Right lobe of liver (tissue), 6 donors: ENCODE measurements around the gene AGAP9. TPM values are rescaled to one million over a fixed set of nuclear protein-coding genes. Genes with fewer than 3 reads are reported as not detected.
A peak's percentile ranks its signal among the peaks of the same experiment; 100 is the strongest.
"Not testable (repeated sequence)": the region's sequence is repeated elsewhere in the genome, so short reads cannot be mapped to it uniquely, and the experiment has no call there.

Source experiments
- ATAC-seq, 4 donors: fragments of 200-7000 bp; cut with Tn5 transposase; one replicate each; pipeline ENCODE4 v1.9.1; 2020; ENCODE audit warnings: mild to moderate bottlenecking in 4 of 4, moderate library complexity in 4 of 4
- DNase-seq, 3 donors: peaks; one replicate each; pipeline ENCODE4 v3.0.0-alpha.2; 2020
- H3K27ac ChIP-seq, 3 donors: fragments of 200-600 bp; one replicate each; pipeline ENCODE4 v1.8.0; 2022
- H3K27me3 ChIP-seq, 2 donors: fragments of 200-600 bp; one replicate each; pipeline ENCODE4 v1.8.0; 2022
- H3K36me3 ChIP-seq, 4 donors: fragments of 200-600 bp; sonication (generic) in 1 of 4; one replicate each; pipeline versions ENCODE4 v1.5.1 to v1.8.0; 2017 to 2022; ENCODE audit warnings: control low read depth in 1 of 4
- H3K4me1 ChIP-seq, 4 donors: fragments of 200-600 bp; sonication (generic) in 1 of 4; one replicate each; pipeline versions ENCODE4 v1.5.1 to v1.8.0; 2017 to 2022; ENCODE audit warnings: control low read depth in 1 of 4
- H3K4me3 ChIP-seq, 3 donors: fragments of 200-600 bp; one replicate each; pipeline ENCODE4 v1.8.0; 2022
- H3K9me3 ChIP-seq, 4 donors: fragments of 200-600 bp; sonication (generic) in 1 of 4; one replicate each; pipeline versions ENCODE4 v1.5.1 to v1.8.0; 2017 to 2022; ENCODE audit warnings: control low read depth in 1 of 4
- WGBS: methylation state at CpG from one replicate; pipeline ENCODE4 v1.1.6; 2018; ENCODE audit warnings: low coverage, low lambda C conversion rate; ENCODE audit not compliant: insufficient coverage; ENCODE audit errors: missing lambda C conversion rate; 5-methylcytosine and 5-hydroxymethylcytosine counted together
- intact Hi-C, 2 donors: fragments of 100-400 bp; cut with DNase I; formaldehyde crosslinking; loops; one replicate each; pipeline versions ENCODE4 v1.11.2 to v1.14.1; 2022
- total RNA-seq, 6 experiments: library from RNA; depleted of rRNA in 2 of 6; stranded (reverse); fragments of >200 nt in 2 of 6; fragmentation: NEBNext Ultra II Directional in 3 of 6; extraction: Animal tissue kit (Norgen Biotek cat#: 25700) in 3 of 6; gene quantifications; one replicate each; pipeline versions ENCODE4 v1.1.0 to v1.2.4, GENCODE V29; 2016 to 2023
- donor health status: DM: no; HTN: yes; CAD: no.
- donor health status: DM: no; HTN: no; CAD: no.
- donor health status: DM: no; HTN: no; CAD: no.
- donor health status: DM: no; HTN: yes; CAD: no.
- donor health status: DM: no; HTN: yes; CAD: no.

AGAP9 gene
- total RNA-seq, 6 experiments from 2014 or later, result 6.1 to 13.3 (median 8.7) TPM

DNA sequence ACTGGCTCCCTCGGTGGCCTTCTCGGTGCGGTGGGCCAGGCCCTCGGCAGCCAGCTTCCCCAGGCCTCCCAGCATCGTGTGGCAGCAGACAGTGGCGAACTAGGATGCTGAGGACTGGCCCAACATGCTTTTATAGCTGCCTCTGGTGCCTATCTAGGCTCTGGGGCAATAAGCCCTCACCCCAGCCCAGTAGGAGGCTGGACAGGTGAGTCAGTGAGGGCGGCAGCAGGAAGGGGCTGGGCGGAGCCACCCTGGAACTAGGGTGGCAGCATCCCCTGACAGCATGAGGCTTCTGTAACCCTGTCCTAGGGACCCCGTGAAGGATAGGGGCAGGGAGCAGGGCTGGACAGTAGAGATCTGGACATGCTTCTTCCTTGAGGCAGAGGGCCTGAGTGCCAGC lies 31.8 kb downstream of the AGAP9 start, which contains the start of gene FAM25G:
Gene FAM25G (minus strand): TSS at position 101 of the 400 bp plus-strand sequence. CDS start 26 bp downstream, at position 75.
- H3K27ac ChIP-seq, H3K4me3 ChIP-seq, ATAC-seq, DNase-seq, intact Hi-C loops, H3K27me3 ChIP-seq, H3K4me1 ChIP-seq, H3K36me3 ChIP-seq, H3K9me3 ChIP-seq: not testable (repeated sequence)
- no CpG with 5 or more reads among the region's 9 CpGs for WGBS

DNA sequence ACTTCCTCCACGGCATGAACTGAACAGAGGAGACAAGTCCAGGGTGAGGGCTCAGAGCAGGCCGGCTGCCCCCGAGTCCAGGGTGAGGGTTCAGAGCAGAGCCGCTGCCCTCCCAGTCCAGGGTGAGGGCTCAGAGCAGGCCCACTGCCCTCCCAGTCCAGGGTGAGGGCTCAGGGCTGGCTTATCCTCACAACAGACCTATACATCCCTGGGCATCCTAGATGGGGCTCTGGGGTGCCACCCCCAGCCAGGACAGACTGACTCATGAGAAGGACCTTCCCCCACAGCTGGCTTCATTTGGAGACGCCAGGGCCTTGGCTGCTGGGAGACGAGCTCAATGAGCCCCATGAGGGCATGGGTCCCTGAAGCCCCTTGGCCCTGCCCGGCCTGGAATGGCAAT lies 33.8 kb downstream of the AGAP9 start:
- H3K27me3 ChIP-seq, H3K4me1 ChIP-seq, H3K36me3 ChIP-seq, ATAC-seq, DNase-seq, H3K27ac ChIP-seq, H3K4me3 ChIP-seq, H3K9me3 ChIP-seq, intact Hi-C loops: not testable (repeated sequence)
- no CpG with 5 or more reads among the region's 7 CpGs for WGBS

DNA sequence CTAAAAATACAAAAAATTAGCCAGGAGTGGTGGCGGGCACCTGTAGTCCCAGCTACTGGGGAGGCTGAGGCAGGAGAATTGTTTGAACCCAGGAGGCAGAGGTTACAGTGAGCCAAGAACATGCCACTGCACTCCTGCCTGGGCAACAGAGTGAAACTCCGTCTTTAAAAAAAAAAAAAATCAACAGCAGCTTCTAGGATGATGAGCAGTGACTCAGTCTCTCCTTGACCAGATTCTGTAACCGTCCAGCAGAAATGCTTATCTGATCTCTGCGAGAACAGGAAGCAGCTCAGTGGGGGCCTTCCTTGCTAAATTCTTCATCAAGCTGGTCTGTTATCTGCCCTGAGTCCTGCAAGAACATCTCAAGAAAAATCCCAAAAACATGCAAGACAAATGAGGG lies 37.5 kb downstream of the AGAP9 start:
- H3K36me3 ChIP-seq, H3K27ac ChIP-seq, ATAC-seq, H3K9me3 ChIP-seq, H3K4me3 ChIP-seq, intact Hi-C loops, DNase-seq, H3K27me3 ChIP-seq, H3K4me1 ChIP-seq: not testable (repeated sequence)
- WGBS, result 80% methylated on average over 2 of the region's 4 CpGs

DNA sequence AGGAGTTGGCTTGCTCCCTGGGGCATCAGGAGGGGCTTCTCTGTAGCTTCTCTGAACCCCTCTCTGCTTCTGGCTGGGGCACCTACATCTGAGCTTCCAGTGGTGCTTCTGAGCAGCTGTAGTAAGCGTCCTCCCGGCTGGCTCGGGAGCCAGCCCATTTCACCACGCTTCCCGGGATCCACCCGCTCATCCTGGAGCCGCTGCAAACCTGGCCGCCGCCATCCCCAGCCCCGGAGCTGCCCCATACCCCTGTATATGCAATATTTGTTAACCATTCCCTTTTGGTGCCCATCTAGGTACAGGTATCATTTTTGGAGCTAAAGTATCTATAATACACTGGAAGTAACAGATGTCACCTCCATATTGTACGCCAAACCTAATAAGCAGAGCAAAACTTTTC lies 38.7 kb downstream of the AGAP9 start:
- 92% methylated on average over 1 of the region's 11 CpGs for WGBS
- H3K27ac ChIP-seq, H3K4me1 ChIP-seq, H3K9me3 ChIP-seq, H3K4me3 ChIP-seq, DNase-seq, H3K27me3 ChIP-seq, H3K36me3 ChIP-seq, ATAC-seq, intact Hi-C loops: not testable (repeated sequence)

DNA sequence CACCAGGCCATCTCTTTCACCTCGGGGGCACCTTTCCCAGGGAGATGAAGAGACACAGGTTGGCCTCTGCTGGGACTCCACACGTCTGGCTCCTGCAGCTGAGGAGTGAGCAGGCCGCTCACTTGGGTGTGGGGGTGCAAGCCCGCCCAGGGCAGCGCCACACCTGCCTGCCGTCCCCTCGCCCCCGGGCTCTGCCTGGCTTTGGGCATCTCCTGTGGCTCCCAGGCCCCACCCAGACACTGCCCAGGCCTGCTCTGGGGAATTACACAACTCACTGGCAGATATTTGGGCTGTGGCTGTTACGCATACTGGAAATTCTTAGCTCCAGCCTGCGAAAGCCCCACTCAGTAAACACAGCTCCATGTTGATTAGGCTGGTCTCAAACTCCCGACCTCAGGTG lies 39.5 kb downstream of the AGAP9 start, which contains the start of gene ANXA8:
Gene ANXA8 (minus strand): TSS at position 193 of the 400 bp plus-strand sequence. CDS start 182 bp downstream, at position 11.
- WGBS, result 58% methylated on average over 2 of the region's 11 CpGs
- H3K9me3 ChIP-seq, intact Hi-C loops, H3K4me1 ChIP-seq, H3K27me3 ChIP-seq, H3K4me3 ChIP-seq, H3K27ac ChIP-seq, H3K36me3 ChIP-seq: not testable (repeated sequence)
- peak in 3 of 4 donors; percentile 33 to 56 (median 48) for ATAC-seq
- peak in 1 of 3 donors; percentile 44 for DNase-seq

DNA sequence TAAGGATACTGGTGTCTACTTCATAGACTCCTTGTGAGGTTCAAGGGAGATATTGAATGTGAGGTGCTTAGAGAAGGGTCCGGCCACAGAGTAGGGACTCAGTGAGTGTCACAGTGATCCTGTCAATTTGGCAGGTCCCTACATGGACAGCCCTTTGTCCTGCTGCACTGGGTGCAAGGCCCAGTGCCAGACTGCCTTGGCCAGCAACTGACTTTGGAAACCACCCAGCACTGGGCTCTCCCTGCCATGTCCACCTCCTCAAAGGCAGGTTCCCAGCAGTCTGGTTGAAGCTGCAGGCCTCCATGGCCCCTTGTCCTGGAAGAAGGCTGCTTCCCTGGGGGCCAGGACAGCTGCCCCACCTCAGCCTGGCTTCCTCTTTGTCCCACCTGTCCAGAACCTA lies 41.1 kb downstream of the AGAP9 start:
- intact Hi-C loops, H3K36me3 ChIP-seq, H3K4me3 ChIP-seq, DNase-seq, H3K27ac ChIP-seq, H3K4me1 ChIP-seq, H3K9me3 ChIP-seq, H3K27me3 ChIP-seq: not testable (repeated sequence)
- ATAC-seq, result peak; percentile 87 to 95 (median 93)
- WGBS, result no CpG with 5 or more reads among the region's 1 CpG

DNA sequence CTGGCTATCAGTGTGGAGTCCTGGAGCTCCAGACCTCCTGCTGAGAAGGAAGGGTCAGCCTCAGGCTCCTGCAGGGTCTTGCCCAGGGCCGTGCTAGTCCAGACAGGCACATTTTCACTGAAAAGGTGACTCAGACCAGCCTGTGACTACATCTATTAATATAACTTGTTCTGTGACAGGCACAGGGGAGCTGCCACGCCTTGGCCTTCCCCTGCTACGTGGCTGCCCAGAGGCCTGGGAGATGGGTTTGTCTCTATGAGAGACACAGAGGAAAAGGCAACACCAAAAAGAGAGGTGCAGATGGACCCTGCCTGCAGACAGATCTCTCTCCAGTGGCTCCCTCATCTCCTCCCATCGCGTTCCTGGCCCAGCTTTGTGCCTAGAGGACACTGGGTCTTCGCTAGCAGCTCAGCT lies 41.7 kb downstream of the AGAP9 start:
- H3K4me1 ChIP-seq, H3K27me3 ChIP-seq, H3K9me3 ChIP-seq, H3K36me3 ChIP-seq, H3K27ac ChIP-seq, intact Hi-C loops, H3K4me3 ChIP-seq: not testable (repeated sequence)
- DNase-seq, result peak in 1 of 3 donors; percentile 32
- no CpG with 5 or more reads among the region's 6 CpGs for WGBS
- peak in 1 of 4 donors; percentile 10 for ATAC-seq

DNA sequence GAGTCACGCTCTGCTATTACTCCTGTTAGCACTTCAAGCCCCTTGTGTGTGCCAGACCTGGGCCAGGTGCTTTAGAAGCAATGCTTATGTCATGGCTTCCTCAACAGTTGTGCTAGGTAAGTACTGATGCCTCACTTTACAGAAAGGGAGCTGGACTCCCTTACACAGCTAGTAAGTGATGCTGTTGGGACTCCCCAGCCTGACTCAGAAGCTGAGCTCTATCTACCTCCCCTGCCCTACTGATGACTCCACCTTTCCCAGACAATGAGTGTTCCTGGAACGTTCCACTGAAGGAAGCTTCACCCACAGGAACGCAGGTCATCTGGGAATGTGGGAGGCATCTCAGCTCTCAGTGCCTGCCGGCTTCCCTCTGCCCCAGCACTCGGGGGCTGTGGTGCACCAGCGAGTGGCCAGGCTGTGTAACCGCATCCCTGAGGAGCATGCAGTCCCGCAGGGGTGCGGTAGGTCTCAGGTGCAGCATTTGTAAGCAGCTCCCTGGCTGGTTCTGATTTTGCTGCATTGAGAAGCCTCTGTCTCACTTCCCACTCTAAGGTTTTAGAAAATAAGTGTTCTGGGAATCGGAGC lies 42.2 kb downstream of the AGAP9 start:
- peak in 1 of 4 donors; percentile 32 for ATAC-seq
- DNase-seq, H3K27ac ChIP-seq, H3K4me1 ChIP-seq, H3K9me3 ChIP-seq, H3K4me3 ChIP-seq, H3K27me3 ChIP-seq, intact Hi-C loops, H3K36me3 ChIP-seq: not testable (repeated sequence)
- no CpG with 5 or more reads among the region's 10 CpGs for WGBS

DNA sequence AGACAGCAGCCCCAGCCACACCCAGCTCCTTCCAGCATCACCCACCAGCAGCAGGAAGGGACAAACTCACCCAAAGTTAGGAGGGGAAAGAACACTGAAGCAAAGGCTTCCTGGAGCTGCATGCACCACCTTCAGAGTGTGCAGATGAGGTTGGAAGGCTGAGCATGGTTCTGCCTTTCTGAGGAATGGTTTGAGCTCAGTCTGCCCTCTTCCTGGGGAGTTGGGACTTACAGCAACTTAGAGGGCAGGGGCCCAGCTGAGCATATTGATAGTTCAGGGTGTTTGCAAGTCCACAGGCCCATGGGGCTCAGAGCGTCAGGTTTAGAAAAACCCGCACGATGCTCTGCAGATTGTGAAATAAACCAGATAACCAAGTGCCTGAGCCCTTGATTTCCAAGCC lies 43.3 kb downstream of the AGAP9 start:
- WGBS, result no CpG with 5 or more reads among the region's 3 CpGs
- H3K9me3 ChIP-seq, intact Hi-C loops, H3K36me3 ChIP-seq, H3K27me3 ChIP-seq, H3K27ac ChIP-seq, H3K4me1 ChIP-seq, DNase-seq, H3K4me3 ChIP-seq, ATAC-seq: not testable (repeated sequence)

DNA sequence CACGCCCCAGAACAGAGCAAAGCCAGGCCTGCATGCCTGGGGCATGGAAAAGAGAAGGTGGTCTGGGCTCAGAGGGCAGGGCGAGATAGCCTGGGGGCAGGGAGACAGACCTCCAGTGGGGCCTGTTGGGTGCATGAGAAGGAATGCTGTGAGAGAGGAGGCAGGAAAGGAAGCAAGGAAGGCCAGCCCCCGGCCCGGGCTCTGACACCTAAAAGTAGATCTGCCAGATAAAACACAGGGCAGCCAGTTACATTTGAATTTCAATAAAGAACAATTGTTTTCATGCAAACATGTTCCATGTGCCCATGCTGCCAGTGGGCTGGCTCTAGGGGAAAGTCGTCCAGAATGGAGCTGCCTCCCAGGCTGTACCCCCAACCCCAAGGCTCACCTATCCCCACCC lies 45.3 kb downstream of the AGAP9 start:
- H3K27ac ChIP-seq, H3K27me3 ChIP-seq, H3K9me3 ChIP-seq, H3K36me3 ChIP-seq, ATAC-seq, H3K4me3 ChIP-seq, H3K4me1 ChIP-seq, intact Hi-C loops, DNase-seq: not testable (repeated sequence)
- WGBS, result no CpG with 5 or more reads among the region's 5 CpGs

DNA sequence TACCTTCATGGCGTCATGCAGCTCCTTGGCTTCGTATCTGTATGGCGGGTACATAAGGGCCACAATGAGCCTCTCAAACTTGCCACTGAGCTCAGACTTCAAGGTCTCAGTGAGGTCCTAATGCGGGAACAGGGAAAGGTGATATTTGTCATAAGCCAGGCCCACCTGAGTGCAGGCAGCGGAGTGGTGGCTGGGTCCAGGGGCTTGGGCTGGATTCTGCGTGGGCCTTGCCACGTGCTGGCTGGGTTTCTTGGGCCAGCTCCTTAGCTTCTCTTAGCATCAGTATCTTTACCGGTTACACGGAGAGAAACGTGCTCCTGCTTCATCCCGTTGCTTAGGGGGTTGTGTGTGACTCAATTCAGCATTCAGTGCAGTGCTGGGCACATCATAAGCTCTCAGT lies 46.4 kb downstream of the AGAP9 start:
- WGBS, result no CpG with 5 or more reads among the region's 11 CpGs
- intact Hi-C loops, H3K27me3 ChIP-seq, DNase-seq, H3K36me3 ChIP-seq, H3K9me3 ChIP-seq, H3K4me3 ChIP-seq, H3K4me1 ChIP-seq, ATAC-seq, H3K27ac ChIP-seq: not testable (repeated sequence)

DNA sequence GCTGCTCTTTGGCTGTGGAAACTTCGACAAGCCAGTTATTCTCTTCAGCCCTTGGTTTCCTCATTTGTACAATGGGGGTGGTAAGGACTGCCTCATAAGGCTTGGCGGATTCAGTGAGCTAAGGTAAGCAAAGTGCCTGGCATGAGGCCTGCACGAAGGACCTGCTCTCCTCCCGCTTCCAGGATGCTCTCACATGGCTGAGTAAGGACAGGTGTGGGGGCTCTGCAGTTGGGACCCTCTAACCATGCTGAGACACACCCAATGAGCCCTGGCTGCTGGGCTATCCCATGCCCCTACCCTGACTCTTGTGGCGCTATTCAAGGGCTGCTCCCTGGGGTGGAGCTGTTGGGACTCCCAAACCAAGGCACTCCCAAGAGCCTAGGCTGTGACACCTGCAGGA lies 48.3 kb downstream of the AGAP9 start:
- DNase-seq, result peak in 2 of 3 donors; percentile 31 to 43
- intact Hi-C loops, H3K36me3 ChIP-seq, H3K27me3 ChIP-seq, ATAC-seq, H3K27ac ChIP-seq, H3K4me3 ChIP-seq, H3K4me1 ChIP-seq, H3K9me3 ChIP-seq: not testable (repeated sequence)
- no CpG with 5 or more reads among the region's 5 CpGs for WGBS
